Stomach (tissue), 4 donors: ENCODE data around the gene COL13A1.

Experiments used
- EP300 ChIP-seq: sonication (generic); formaldehyde crosslinking; IDR thresholded peaks from one replicate; pipeline ENCODE4 v1.6.1; 2017; ENCODE audit warnings: antibody characterized with exemption
- POLR2A ChIP-seq, 4 donors: fragments of 450-650 bp; IDR thresholded peaks; one replicate each; pipeline ENCODE4 v1.6.1; 2016; ENCODE audit warnings: antibody characterized with exemption in 4 of 4, control low read depth in 2 of 4, mild to moderate bottlenecking in 1 of 4, moderate library complexity in 1 of 4
- POLR2AphosphoS5 ChIP-seq, 3 donors: sonication (generic); formaldehyde crosslinking; IDR thresholded peaks; one replicate each; pipeline ENCODE4 v1.6.1; 2016; ENCODE audit warnings: antibody characterized with exemption in 3 of 3
- TF ChIP-seq, protein P1 (sequence below), 7 experiments: fragments of 450-650 bp in 4 of 7; fragments of 200-600 bp in 3 of 7; sonication (generic) in 3 of 7; IDR thresholded peaks; one replicate each; pipeline ENCODE4 v1.5.1; 2016 to 2019; ENCODE audit warnings: antibody characterized with exemption in 7 of 7, control low read depth in 2 of 7, mild to moderate bottlenecking in 1 of 7

- TF ChIP-seq, protein P1, sequence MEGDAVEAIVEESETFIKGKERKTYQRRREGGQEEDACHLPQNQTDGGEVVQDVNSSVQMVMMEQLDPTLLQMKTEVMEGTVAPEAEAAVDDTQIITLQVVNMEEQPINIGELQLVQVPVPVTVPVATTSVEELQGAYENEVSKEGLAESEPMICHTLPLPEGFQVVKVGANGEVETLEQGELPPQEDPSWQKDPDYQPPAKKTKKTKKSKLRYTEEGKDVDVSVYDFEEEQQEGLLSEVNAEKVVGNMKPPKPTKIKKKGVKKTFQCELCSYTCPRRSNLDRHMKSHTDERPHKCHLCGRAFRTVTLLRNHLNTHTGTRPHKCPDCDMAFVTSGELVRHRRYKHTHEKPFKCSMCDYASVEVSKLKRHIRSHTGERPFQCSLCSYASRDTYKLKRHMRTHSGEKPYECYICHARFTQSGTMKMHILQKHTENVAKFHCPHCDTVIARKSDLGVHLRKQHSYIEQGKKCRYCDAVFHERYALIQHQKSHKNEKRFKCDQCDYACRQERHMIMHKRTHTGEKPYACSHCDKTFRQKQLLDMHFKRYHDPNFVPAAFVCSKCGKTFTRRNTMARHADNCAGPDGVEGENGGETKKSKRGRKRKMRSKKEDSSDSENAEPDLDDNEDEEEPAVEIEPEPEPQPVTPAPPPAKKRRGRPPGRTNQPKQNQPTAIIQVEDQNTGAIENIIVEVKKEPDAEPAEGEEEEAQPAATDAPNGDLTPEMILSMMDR (IDR thresholded peaks at IDR 0.05) = no peak
- TF ChIP-seq POLR2A (IDR thresholded peaks at IDR 0.05) (no peak), EP300 (no peak), POLR2AphosphoS5 (IDR thresholded peaks at IDR 0.05) (no peak)
Observed at GRCh38 chr10:69787681-69788080, 14.0 kb upstream of the COL13A1 start.
